Gastroesophageal sphincter (tissue), 4 donors: ENCODE measurements around the gene SLC25A3. TPM values are rescaled to one million over a fixed set of nuclear protein-coding genes. Genes with fewer than 3 reads are reported as not detected.
"Not testable (repeated sequence)": the region's sequence is repeated elsewhere in the genome, so short reads cannot be mapped to it uniquely, and the experiment has no call there.

Experiments
- ATAC-seq: fragments of 150-250 bp; one replicate; pipeline ENCODE4 v1.9.1; 2016; ENCODE audit warnings: mild to moderate bottlenecking, moderate library complexity
- H3K27ac ChIP-seq, 4 donors: fragments of 200-600 bp; sonication (generic) in 3 of 4; 1 replicate in 3 of 4; 2 replicates in 1 of 4; pipeline ENCODE4 v1.5.1; 2016 to 2019
- H3K27me3 ChIP-seq: fragments of 200-600 bp; sonication (generic); one replicate; pipeline ENCODE4 v1.5.1; 2019
- H3K36me3 ChIP-seq, 2 donors: fragments of 200-600 bp; sonication (generic); one replicate each; pipeline ENCODE4 v1.5.1; 2019; ENCODE audit warnings: control low read depth in 1 of 2
- H3K4me1 ChIP-seq, 3 donors: fragments of 200-600 bp; sonication (generic); 1 replicate in 2 of 3; 2 replicates in 1 of 3; pipeline ENCODE4 v1.5.1; 2016 to 2019; ENCODE audit warnings: control low read depth in 2 of 3
- H3K4me3 ChIP-seq, 2 donors: fragments of 200-600 bp; sonication (generic); one replicate each; pipeline ENCODE4 v1.5.1; 2019; ENCODE audit warnings: mild to moderate bottlenecking in 1 of 2, moderate library complexity in 1 of 2
- H3K9me3 ChIP-seq, 3 donors: fragments of 200-600 bp; sonication (generic); one replicate each; pipeline ENCODE4 v1.5.1; 2017 to 2019; ENCODE audit warnings: control low read depth in 2 of 3
- CTCF ChIP-seq, 4 experiments: fragments of 200-600 bp in 2 of 4; fragments of 450-650 bp in 2 of 4; sonication (generic) in 1 of 4; IDR thresholded peaks; one replicate each; pipeline ENCODE4 v1.5.1; 2017 to 2019; ENCODE audit warnings: antibody characterized with exemption in 4 of 4, mild to moderate bottlenecking in 2 of 4, moderate library complexity in 2 of 4
- EP300 ChIP-seq: sonication (generic); formaldehyde crosslinking; IDR thresholded peaks from one replicate; pipeline ENCODE4 v1.6.1; 2017; ENCODE audit warnings: antibody characterized with exemption, mild to moderate bottlenecking
- POLR2A ChIP-seq, 2 donors: fragments of 450-650 bp; IDR thresholded peaks; one replicate each; pipeline ENCODE4 v1.6.1; 2017; ENCODE audit warnings: antibody characterized with exemption in 2 of 2, mild to moderate bottlenecking in 2 of 2, moderate library complexity in 1 of 2
- POLR2AphosphoS5 ChIP-seq: sonication (generic); formaldehyde crosslinking; IDR thresholded peaks from one replicate; pipeline ENCODE4 v1.6.1; 2017; ENCODE audit warnings: antibody characterized with exemption
- WGBS, 2 donors: methylation state at CpG; one replicate each; pipeline ENCODE4 v1.1.5; 2018; ENCODE audit warnings: low coverage in 1 of 2; 5-methylcytosine and 5-hydroxymethylcytosine counted together
- total RNA-seq, 4 donors: library from RNA; depleted of rRNA; stranded (reverse); fragments of >200 nt; gene quantifications; one replicate each; pipeline ENCODE4 v1.1.0, GENCODE V29; 2016

Gene SLC25A3
- total RNA-seq, 4 donors from 2014 or later = 602 to 636 (median 625) TPM

- H3K9me3 ChIP-seq = no peaks in the 10 kb centered on the region
- no peak overlapping the region for H3K4me3 ChIP-seq
- H3K27me3 ChIP-seq = no peaks in the 10 kb centered on the region
- H3K27ac ChIP-seq = no peak overlapping the region
- no peak for TF ChIP-seq POLR2AphosphoS5
- no peak for TF ChIP-seq POLR2A (IDR thresholded peaks at IDR 0.05)
- no peak for TF ChIP-seq EP300
- no peak for TF ChIP-seq CTCF (IDR thresholded peaks at IDR 0.05)
- peaks cover 0 to 55% of the 10 kb centered on the region in 2 donors for H3K36me3 ChIP-seq
- 95 to 100% methylated on average over 2 to 3 of the region's 3 CpGs for WGBS, 2 donors
- no peaks in the 10 kb centered on the region for H3K4me1 ChIP-seq
- ATAC-seq = no peak
Measured at GRCh38 chr12:98551787-98552186, 41.7 kb upstream of the SLC25A3 start.

- ATAC-seq, H3K4me3 ChIP-seq, H3K36me3 ChIP-seq, H3K9me3 ChIP-seq, H3K27me3 ChIP-seq, H3K27ac ChIP-seq, H3K4me1 ChIP-seq: not testable (repeated sequence)
- 85% methylated on average over 4 of the region's 4 CpGs for WGBS, 2 donors
Measured at GRCh38 chr12:98558097-98558496, 35.4 kb upstream of the SLC25A3 start.

GRCh38 chr12:98559666-98560065, 33.8 kb upstream of the SLC25A3 start:
- Histone ChIP-seq H3K4me3 (no peak overlapping the region), H3K27ac (no peak overlapping the region), H3K4me1 (no peaks in the 10 kb centered on the region), H3K9me3 (no peaks in the 10 kb centered on the region), H3K36me3 (no peaks in the 10 kb centered on the region), H3K27me3 (no peaks in the 10 kb centered on the region)
- WGBS, 2 donors = 44 to 56% methylated on average over 1 of the region's 1 CpG
- TF ChIP-seq POLR2AphosphoS5 (no peak), EP300 (no peak), CTCF (IDR thresholded peaks at IDR 0.05) (no peak), POLR2A (IDR thresholded peaks at IDR 0.05) (no peak)
- ATAC-seq = no peak

GRCh38 chr12:98561846-98562245, 31.6 kb upstream of the SLC25A3 start:
- H3K27me3 ChIP-seq = no peaks in the 10 kb centered on the region
- no peaks in the 10 kb centered on the region for H3K9me3 ChIP-seq
- no peak overlapping the region for H3K4me3 ChIP-seq
- no peaks in the 10 kb centered on the region for H3K4me1 ChIP-seq
- no peak for ATAC-seq
- TF ChIP-seq POLR2A (IDR thresholded peaks at IDR 0.05) (no peak), POLR2AphosphoS5 (no peak), CTCF (IDR thresholded peaks at IDR 0.05) (no peak), EP300 (no peak)
- 93 to 100% methylated on average over 3 of the region's 3 CpGs for WGBS, 2 donors
- no peaks in the 10 kb centered on the region for H3K36me3 ChIP-seq
- H3K27ac ChIP-seq = no peak overlapping the region

GRCh38 chr12:98572010-98572409, 21.5 kb upstream of the SLC25A3 start:
- Histone ChIP-seq H3K4me3 (no peak overlapping the region), H3K27me3 (no peaks in the 10 kb centered on the region), H3K9me3 (no peaks in the 10 kb centered on the region), H3K4me1 (no peaks in the 10 kb centered on the region), H3K27ac (no peak overlapping the region), H3K36me3 (no peaks in the 10 kb centered on the region)
- 63 to 100% methylated on average over 1 to 2 of the region's 2 CpGs for WGBS, 2 donors
- no peak for TF ChIP-seq POLR2A (IDR thresholded peaks at IDR 0.05)
- peak in 1 of 4 experiments; percentile 8 for TF ChIP-seq CTCF (IDR thresholded peaks at IDR 0.05)
- ATAC-seq = no peak

GRCh38 chr12:98574110-98574509, 19.4 kb upstream of the SLC25A3 start:
- H3K9me3 ChIP-seq = no peaks in the 10 kb centered on the region
- H3K4me1 ChIP-seq = no peaks in the 10 kb centered on the region
- no peaks in the 10 kb centered on the region for H3K27me3 ChIP-seq
- TF ChIP-seq POLR2A (IDR thresholded peaks at IDR 0.05) (no peak), POLR2AphosphoS5 (no peak), EP300 (no peak), CTCF (IDR thresholded peaks at IDR 0.05) (no peak)
- WGBS, 2 donors = 100% methylated on average over 1 of the region's 1 CpG
- no peak for ATAC-seq
- no peaks in the 10 kb centered on the region for H3K36me3 ChIP-seq
- no peak overlapping the region for H3K27ac ChIP-seq
- H3K4me3 ChIP-seq = no peak overlapping the region
